Caco-2 (cell line): ENCODE measurements around the gene FADS6. TPM values are rescaled to one million over a fixed set of nuclear protein-coding genes. Genes with fewer than 3 reads are reported as not detected.

ENCODE experiments used
- BruUV-seq: library from RNA; stranded (reverse); fragments of 400-500 nt; replicated peaks from 2 replicates; lab custom pipeline; 2021; lab: Mats Ljungman, UMichigan
- CTCF ChIA-PET: fragments of 300-600 bp; sonication (Branson Sonifier 250); formaldehyde crosslinking; loops from one replicate; lab custom pipeline; 2022; ENCODE audit warnings: antibody characterized with exemption; lab: Charles Lee
- POLR2A ChIA-PET: fragments of 300-600 bp; sonication (Branson Sonifier 250); formaldehyde crosslinking; loops from one replicate; lab custom pipeline; 2022; ENCODE audit warnings: antibody characterized with exemption; lab: Charles Lee
- DNase-seq, 2 experiments: peaks; one replicate each; pipeline versions ENCODE4 v3.0.0 to v3.0.0-alpha.2; 2020 to 2022
- H3K27me3 ChIP-seq: replicated peaks from 2 replicates; pipeline ENCODE4 v1.6.0; 2011; ENCODE audit warnings: low read length; ENCODE audit not compliant: control insufficient read depth, insufficient read depth
- H3K36me3 ChIP-seq: 2 replicates; pipeline ENCODE4 v1.5.1; 2011; ENCODE audit warnings: low read length; ENCODE audit not compliant: control insufficient read depth, insufficient read depth
- H3K4me1 ChIP-seq: fragments of 250-450 bp; sonication (Bioruptor Pico); 2 replicates; pipeline ENCODE4 v1.5.1; 2020; ENCODE audit warnings: mild to moderate bottlenecking
- H3K4me3 ChIP-seq: 2 replicates; pipeline ENCODE4 v1.5.1; 2011; ENCODE audit warnings: low read depth, mild to moderate bottlenecking, control low read depth, low read length
- H3K9me3 ChIP-seq: fragments of 250-450 bp; sonication (Bioruptor Pico); 2 replicates; pipeline ENCODE4 v1.5.1; 2020; ENCODE audit warnings: mild to moderate bottlenecking, moderate library complexity
- H3K27ac Mint-ChIP-seq: one replicate; pipeline ENCODE4 v1.8.0; 2022; ENCODE audit warnings: mixed read lengths; ENCODE audit not compliant: unreplicated experiment
- H3K27me3 Mint-ChIP-seq: one replicate; pipeline ENCODE4 v1.8.0; 2022; ENCODE audit warnings: mixed read lengths; ENCODE audit not compliant: insufficient read depth, unreplicated experiment
- H3K36me3 Mint-ChIP-seq: one replicate; pipeline ENCODE4 v1.8.0; 2022; ENCODE audit warnings: mild to moderate bottlenecking, mixed read lengths; ENCODE audit not compliant: insufficient read depth, unreplicated experiment
- H3K4me1 Mint-ChIP-seq: one replicate; pipeline ENCODE4 v1.8.0; 2022; ENCODE audit warnings: low read depth, mixed read lengths; ENCODE audit not compliant: unreplicated experiment
- H3K4me3 Mint-ChIP-seq: one replicate; pipeline ENCODE4 v1.8.0; 2022; ENCODE audit warnings: mild to moderate bottlenecking, moderate library complexity, mixed read lengths; ENCODE audit not compliant: unreplicated experiment
- H3K9me3 Mint-ChIP-seq: one replicate; pipeline ENCODE4 v1.8.0; 2022; ENCODE audit warnings: mixed read lengths; ENCODE audit not compliant: unreplicated experiment
- intact Hi-C: fragments of 100-400 bp; cut with micrococcal nuclease; formaldehyde crosslinking; loops from one replicate; pipeline ENCODE4 v1.10.0; 2022; ENCODE audit not compliant: unreplicated experiment
- total RNA-seq: library from RNA; stranded (reverse); gene quantifications from 2 replicates; pipeline ENCODE4 v1.2.3, GENCODE V29; 2022
- TF ChIP-seq, protein P1 (sequence below), 2 experiments: fragments of 200-600 bp in 1 of 2; IDR thresholded peaks; 1 replicate in 1 of 2; 2 replicates in 1 of 2; pipeline versions ENCODE4 v1.5.1 to v1.8.0; 2011 to 2022; ENCODE audit warnings: antibody characterized with exemption in 1 of 2, control low read depth in 1 of 2, inconsistent platforms in 1 of 2, low read depth in 1 of 2, low read length in 1 of 2, mild to moderate bottlenecking in 1 of 2, moderate library complexity in 1 of 2; ENCODE audit not compliant: insufficient read depth in 1 of 2, severe bottlenecking in 1 of 2, unreplicated experiment in 1 of 2

The FADS6 gene
- total RNA-seq, 1 experiment from 2014 or later = 2.6 TPM

DNA sequence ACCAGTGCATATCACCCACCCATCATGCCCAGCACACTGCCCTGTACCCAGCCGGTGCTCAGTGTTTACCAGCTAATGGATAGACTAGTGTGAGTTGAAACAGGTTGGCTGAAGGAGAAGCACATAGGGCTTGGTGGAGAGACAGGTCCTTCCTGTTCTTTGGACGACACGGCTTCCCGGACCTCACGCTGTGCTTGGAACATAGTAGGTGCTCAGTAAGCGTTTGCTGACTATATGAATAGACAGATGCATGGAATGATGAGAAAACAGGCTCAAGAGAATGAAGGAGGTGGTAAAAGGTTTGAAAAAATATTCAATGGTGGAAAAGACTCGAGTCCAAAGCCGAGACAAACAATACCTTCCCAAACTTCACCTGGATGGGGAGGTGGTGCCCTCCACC, 6.8 kb upstream of the FADS6 start:
- H3K9me3 ChIP-seq = no peaks in the 10 kb centered on the region
- DNase-seq = no peak
- Mint-ChIP-seq H3K36me3 (no peaks in the 10 kb centered on the region), H3K27me3 (peaks cover 9% of the 10 kb centered on the region), H3K27ac (no peak overlapping the region), H3K4me1 (no peaks in the 10 kb centered on the region), H3K9me3 (no peaks in the 10 kb centered on the region), H3K4me3 (no peak overlapping the region)
- no peaks in the 10 kb centered on the region; the same call in 1 of the 2 replicates for H3K4me1 ChIP-seq
- H3K27me3 ChIP-seq = no peaks in the 10 kb centered on the region
- no peak overlapping the region for H3K4me3 ChIP-seq
- TF ChIP-seq, protein P1, sequence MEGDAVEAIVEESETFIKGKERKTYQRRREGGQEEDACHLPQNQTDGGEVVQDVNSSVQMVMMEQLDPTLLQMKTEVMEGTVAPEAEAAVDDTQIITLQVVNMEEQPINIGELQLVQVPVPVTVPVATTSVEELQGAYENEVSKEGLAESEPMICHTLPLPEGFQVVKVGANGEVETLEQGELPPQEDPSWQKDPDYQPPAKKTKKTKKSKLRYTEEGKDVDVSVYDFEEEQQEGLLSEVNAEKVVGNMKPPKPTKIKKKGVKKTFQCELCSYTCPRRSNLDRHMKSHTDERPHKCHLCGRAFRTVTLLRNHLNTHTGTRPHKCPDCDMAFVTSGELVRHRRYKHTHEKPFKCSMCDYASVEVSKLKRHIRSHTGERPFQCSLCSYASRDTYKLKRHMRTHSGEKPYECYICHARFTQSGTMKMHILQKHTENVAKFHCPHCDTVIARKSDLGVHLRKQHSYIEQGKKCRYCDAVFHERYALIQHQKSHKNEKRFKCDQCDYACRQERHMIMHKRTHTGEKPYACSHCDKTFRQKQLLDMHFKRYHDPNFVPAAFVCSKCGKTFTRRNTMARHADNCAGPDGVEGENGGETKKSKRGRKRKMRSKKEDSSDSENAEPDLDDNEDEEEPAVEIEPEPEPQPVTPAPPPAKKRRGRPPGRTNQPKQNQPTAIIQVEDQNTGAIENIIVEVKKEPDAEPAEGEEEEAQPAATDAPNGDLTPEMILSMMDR (IDR thresholded peaks at IDR 0.05; ENCODE audit: insufficient read depth in 1 of 2, low read depth in 1 of 2, low read length in 1 of 2, severe bottlenecking in 1 of 2, unreplicated experiment in 1 of 2) = no peak
- intact Hi-C loops = no loop called here
- no TSS peak for BruUV-seq
- POLR2A ChIA-PET = no interaction called here
- H3K36me3 ChIP-seq = no peaks in the 10 kb centered on the region
- CTCF ChIA-PET = no interaction called here

DNA sequence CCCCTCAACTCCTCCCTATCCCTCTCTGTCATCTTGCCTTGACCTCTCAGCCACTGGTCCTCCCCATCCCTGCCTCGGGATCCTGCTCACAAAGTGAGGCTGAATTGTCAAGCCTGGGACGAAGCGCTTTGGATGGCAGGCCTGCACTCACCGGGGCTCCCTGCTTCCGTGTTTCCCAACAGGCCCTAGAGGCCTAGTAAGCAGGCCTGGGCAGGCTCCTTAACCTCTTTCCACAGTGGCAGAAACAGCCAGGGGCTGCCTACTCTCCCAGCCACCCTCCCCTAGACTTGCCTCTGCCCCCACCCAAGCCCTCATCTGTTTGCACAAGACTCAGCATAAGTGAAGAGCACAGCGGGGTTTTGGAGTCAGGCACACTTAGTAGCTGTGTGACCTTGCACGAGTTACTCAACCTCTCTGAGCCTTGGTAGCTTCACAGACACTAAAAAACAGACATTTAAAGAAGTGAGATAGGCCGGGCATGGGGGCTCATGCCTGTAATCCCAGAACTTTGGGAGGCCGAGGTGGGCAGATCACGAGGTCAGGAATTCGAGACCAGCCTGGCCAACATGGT, 5.0 kb upstream of the FADS6 start:
- CTCF ChIA-PET = interaction anchor here (1.1 kb wide), 1 partner anchor 62 kb away, joined by 3 read pairs; no protein-coding TSS in a partner anchor
- H3K4me3 Mint-ChIP-seq = no peak overlapping the region
- no TSS peak for BruUV-seq

DNA sequence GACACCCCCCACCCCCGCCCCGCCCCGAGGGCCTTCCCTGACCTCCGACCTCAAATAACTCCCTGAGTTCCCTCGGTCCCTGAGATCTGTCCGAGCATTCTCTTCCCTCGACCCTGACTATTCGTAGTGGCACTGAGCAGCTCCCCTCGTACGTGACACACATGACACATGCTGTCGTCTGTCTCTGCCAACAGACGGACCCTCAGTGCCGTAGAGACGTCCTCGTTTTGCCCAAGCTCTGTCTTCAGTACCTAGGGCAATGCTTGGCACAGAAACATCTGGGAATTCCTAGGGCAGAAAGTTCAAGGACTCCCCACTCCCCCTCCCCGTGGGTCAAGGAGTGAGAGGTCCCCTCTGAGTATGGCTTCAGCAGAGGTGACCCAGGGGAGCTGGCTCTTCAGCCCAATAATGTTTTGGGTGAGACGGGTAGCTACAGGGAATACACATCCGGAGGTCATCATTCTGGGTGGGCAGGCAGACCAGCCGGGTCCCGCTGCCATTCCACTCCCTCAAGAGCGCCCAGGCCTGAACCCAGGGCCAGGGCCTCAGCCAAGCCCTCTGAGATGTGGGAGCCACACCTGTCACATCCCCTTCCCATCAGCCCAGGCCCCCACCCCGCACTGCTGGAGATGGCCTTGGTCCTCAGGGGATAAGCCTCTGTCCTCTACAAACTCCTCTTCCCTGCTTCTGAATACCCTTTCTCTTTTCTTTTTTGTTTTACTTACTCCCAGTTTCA, 671 bp upstream of the FADS6 start:
- CTCF ChIA-PET = interaction anchor here (1.4 kb wide), 1 partner anchor 64 kb away, joined by 10 read pairs; no protein-coding TSS in a partner anchor
- intact Hi-C loops = no loop called here
- Mint-ChIP-seq H3K27me3 (peaks cover 6% of the 10 kb centered on the region), H3K27ac (no peak overlapping the region), H3K4me1 (peaks cover 9% of the 10 kb centered on the region), H3K4me3 (peak overlapping the region; percentile 73), H3K9me3 (no peaks in the 10 kb centered on the region), H3K36me3 (no peaks in the 10 kb centered on the region)
- POLR2A ChIA-PET = interaction anchor here (1.0 to 1.3 kb wide), 2 partner anchors 21 to 42 kb away, joined by 3 read pairs; partner anchors contain the start of gene FDXR
- TF ChIP-seq, protein P1 (IDR thresholded peaks at IDR 0.05; ENCODE audit: insufficient read depth in 1 of 2, low read depth in 1 of 2, low read length in 1 of 2, severe bottlenecking in 1 of 2, unreplicated experiment in 1 of 2) = no peak
- no TSS peak for BruUV-seq
- peaks cover 5% of the 10 kb centered on the region; the same call in 1 of the 2 replicates for H3K4me1 ChIP-seq
- DNase-seq = no peak
- no peaks in the 10 kb centered on the region for H3K9me3 ChIP-seq
- peak overlapping the region; percentile 58 for H3K4me3 ChIP-seq
- H3K27me3 ChIP-seq = no peaks in the 10 kb centered on the region
- H3K36me3 ChIP-seq = no peaks in the 10 kb centered on the region

More for the DNA sequence above, 5.0 kb upstream of the FADS6 start:
- H3K36me3 ChIP-seq = no peaks in the 10 kb centered on the region
- Mint-ChIP-seq H3K9me3 (no peaks in the 10 kb centered on the region), H3K4me1 (peaks cover 9% of the 10 kb centered on the region), H3K27ac (no peak overlapping the region), H3K36me3 (no peaks in the 10 kb centered on the region), H3K27me3 (peaks cover 9% of the 10 kb centered on the region)
- no peak overlapping the region for H3K4me3 ChIP-seq
- no peaks in the 10 kb centered on the region for H3K27me3 ChIP-seq
- H3K9me3 ChIP-seq = no peaks in the 10 kb centered on the region
- intact Hi-C loops = no loop called here
- TF ChIP-seq, protein P1 (IDR thresholded peaks at IDR 0.05; ENCODE audit: insufficient read depth in 1 of 2, low read depth in 1 of 2, low read length in 1 of 2, severe bottlenecking in 1 of 2, unreplicated experiment in 1 of 2) = no peak
- POLR2A ChIA-PET = interaction anchor here (1.2 kb wide), 1 partner anchor 25 kb away, joined by 3 read pairs; the partner anchor contains the start of gene FDXR
- no peaks in the 10 kb centered on the region; the same call in 1 of the 2 replicates for H3K4me1 ChIP-seq
- DNase-seq = no peak
